Activated CD4-positive, alpha-beta T cell treated with anti-CD3 and anti-CD28 coated beads, Interleukin-10, Interleukin-2, amounts not matched to agents 100 ng/mL and 50 ng/mL, durations not matched to agents 16 hours and 8 hours (primary cell): Measurements from ENCODE around the gene B4GAT1.
A peak's percentile ranks its signal among the peaks of the same experiment; 100 is the strongest.
"Not testable (repeated sequence)": the region's sequence is repeated elsewhere in the genome, so short reads cannot be mapped to it uniquely, and the experiment has no call there.

Experiments used
- DNase-seq: peaks from one replicate; pipeline ENCODE4 v3.0.0-alpha.2; 2020

The B4GAT1 gene

GRCh38 chr11:66347425-66348276 lies at the start of gene B4GAT1:
B4GAT1 (minus strand) TSS chr11:66347629; CDS start chr11:66347545, 84 bp downstream.
- DNase-seq, result peak; percentile 92

GRCh38 chr11:66393954-66394353 lies 46.5 kb upstream of the B4GAT1 start:
- no peak for DNase-seq

GRCh38 chr11:66391322-66391721 lies 43.9 kb upstream of the B4GAT1 start:
- DNase-seq, result no peak

- peak; percentile 79 for DNase-seq
Observed at GRCh38 chr11:66388780-66389386, 41.5 kb upstream of the B4GAT1 start.

- DNase-seq, result peak; percentile 82
Observed at GRCh38 chr11:66386171-66387069, 39.0 kb upstream of the B4GAT1 start.

- not testable (repeated sequence) for DNase-seq
Observed at GRCh38 chr11:66384316-66384715, 36.9 kb upstream of the B4GAT1 start.

GRCh38 chr11:66380264-66380663 lies 32.8 kb upstream of the B4GAT1 start:
- DNase-seq, result not testable (repeated sequence)

- not testable (repeated sequence) for DNase-seq
Observed at GRCh38 chr11:66373690-66374287, 26.4 kb upstream of the B4GAT1 start.

- no peak for DNase-seq
Observed at GRCh38 chr11:66373265-66373664, 25.8 kb upstream of the B4GAT1 start.

- DNase-seq, result peak; percentile 87
Observed at GRCh38 chr11:66371627-66372415, 24.4 kb upstream of the B4GAT1 start, which contains the start of gene SLC29A2. SLC29A2 (minus strand) TSS chr11:66371760; CDS start chr11:66371591, 169 bp downstream.

GRCh38 chr11:66369073-66369894 lies 21.9 kb upstream of the B4GAT1 start:
- DNase-seq, result no peak

- no peak for DNase-seq
Observed at GRCh38 chr11:66368484-66368883, 21.1 kb upstream of the B4GAT1 start.

- DNase-seq, result no peak
Observed at GRCh38 chr11:66367561-66368312, 20.3 kb upstream of the B4GAT1 start.

GRCh38 chr11:66366844-66367477 lies 19.5 kb upstream of the B4GAT1 start:
- DNase-seq, result no peak

- DNase-seq, result no peak
Observed at GRCh38 chr11:66365711-66366619, 18.5 kb upstream of the B4GAT1 start.

GRCh38 chr11:66365166-66365565 lies 17.7 kb upstream of the B4GAT1 start:
- no peak for DNase-seq

- DNase-seq, result peak; percentile 82
Observed at GRCh38 chr11:66363805-66364535, 16.5 kb upstream of the B4GAT1 start.

- DNase-seq, result no peak
Observed at GRCh38 chr11:66363187-66363601, 15.8 kb upstream of the B4GAT1 start.
